Peyer's patch (tissue), 4 donors: Measurements from ENCODE around the gene COQ10A.
"Not testable (repeated sequence)": the region's sequence is repeated elsewhere in the genome, so short reads cannot be mapped to it uniquely, and the experiment has no call there.

Experiments used
- POLR2A ChIP-seq, 2 donors: fragments of 450-650 bp; IDR thresholded peaks; one replicate each; pipeline ENCODE4 v1.5.1; 2017; ENCODE audit warnings: antibody characterized with exemption in 2 of 2, mild to moderate bottlenecking in 2 of 2, moderate library complexity in 2 of 2
- TF ChIP-seq, protein P1 (sequence below), 6 experiments: fragments of 450-650 bp in 4 of 6; fragments of 200-600 bp in 2 of 6; sonication (generic) in 1 of 6; IDR thresholded peaks; one replicate each; pipeline ENCODE4 v1.5.1; 2017 to 2019; ENCODE audit warnings: antibody characterized with exemption in 6 of 6, mild to moderate bottlenecking in 3 of 6, moderate library complexity in 1 of 6

DNA sequence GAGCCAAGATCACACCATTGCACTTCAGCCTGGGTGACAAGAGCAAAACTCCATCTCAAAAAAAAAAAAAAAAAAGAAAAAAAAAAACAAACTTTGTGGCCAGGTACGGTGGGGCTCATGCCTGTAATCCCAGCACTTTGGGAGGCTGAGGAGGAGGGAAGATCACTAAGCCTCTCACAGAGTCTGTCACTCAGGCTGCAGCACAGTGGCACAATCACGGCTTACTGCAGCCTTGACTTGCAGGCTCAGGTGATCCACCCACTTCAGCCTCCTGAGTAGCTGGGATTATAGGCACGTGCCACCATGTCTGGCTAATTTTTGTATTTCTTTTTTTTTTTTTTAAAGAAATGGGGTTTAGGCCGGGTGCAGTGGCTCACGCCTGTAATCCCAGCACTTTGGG is 17.5 kb downstream of the COQ10A start:
- TF ChIP-seq, protein P1, sequence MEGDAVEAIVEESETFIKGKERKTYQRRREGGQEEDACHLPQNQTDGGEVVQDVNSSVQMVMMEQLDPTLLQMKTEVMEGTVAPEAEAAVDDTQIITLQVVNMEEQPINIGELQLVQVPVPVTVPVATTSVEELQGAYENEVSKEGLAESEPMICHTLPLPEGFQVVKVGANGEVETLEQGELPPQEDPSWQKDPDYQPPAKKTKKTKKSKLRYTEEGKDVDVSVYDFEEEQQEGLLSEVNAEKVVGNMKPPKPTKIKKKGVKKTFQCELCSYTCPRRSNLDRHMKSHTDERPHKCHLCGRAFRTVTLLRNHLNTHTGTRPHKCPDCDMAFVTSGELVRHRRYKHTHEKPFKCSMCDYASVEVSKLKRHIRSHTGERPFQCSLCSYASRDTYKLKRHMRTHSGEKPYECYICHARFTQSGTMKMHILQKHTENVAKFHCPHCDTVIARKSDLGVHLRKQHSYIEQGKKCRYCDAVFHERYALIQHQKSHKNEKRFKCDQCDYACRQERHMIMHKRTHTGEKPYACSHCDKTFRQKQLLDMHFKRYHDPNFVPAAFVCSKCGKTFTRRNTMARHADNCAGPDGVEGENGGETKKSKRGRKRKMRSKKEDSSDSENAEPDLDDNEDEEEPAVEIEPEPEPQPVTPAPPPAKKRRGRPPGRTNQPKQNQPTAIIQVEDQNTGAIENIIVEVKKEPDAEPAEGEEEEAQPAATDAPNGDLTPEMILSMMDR (IDR thresholded peaks at IDR 0.05) = not testable (repeated sequence)
- not testable (repeated sequence) for TF ChIP-seq POLR2A (IDR thresholded peaks at IDR 0.05)
